Adrenal gland (tissue), 12 donors: Measurements from ENCODE around the gene PERCC1. TPM values are rescaled to one million over a fixed set of nuclear protein-coding genes. Genes with fewer than 3 reads are reported as not detected.

Experiments
- DNase-seq, 7 donors: peaks; one replicate each; pipeline ENCODE4 v3.0.0-alpha.2; 2019 to 2020
- H3K27ac ChIP-seq, 5 donors: fragments of 200-600 bp; sonication (generic) in 4 of 5; 1 replicate in 3 of 5; 2 replicates in 2 of 5; pipeline versions ENCODE4 v1.5.1 to v1.8.0; 2016 to 2020; ENCODE audit warnings: mild to moderate bottlenecking in 1 of 5
- H3K27me3 ChIP-seq: fragments of 200-600 bp; 2 replicates; pipeline ENCODE4 v1.8.0; 2021
- H3K36me3 ChIP-seq, 2 donors: fragments of 200-600 bp; replicated peaks in 1 of 2; 1 replicate in 1 of 2; 2 replicates in 1 of 2; pipeline versions ENCODE4 v1.5.1 to v1.8.0; 2018 to 2022
- H3K4me1 ChIP-seq, 2 donors: fragments of 200-600 bp; replicated peaks in 1 of 2; 1 replicate in 1 of 2; 2 replicates in 1 of 2; pipeline versions ENCODE4 v1.5.1 to v1.8.0; 2018 to 2021
- H3K4me3 ChIP-seq, 4 donors: fragments of 200-600 bp; sonication (generic) in 3 of 4; one replicate each; pipeline ENCODE4 v1.5.1; 2016 to 2018
- H3K9me3 ChIP-seq, 3 donors: fragments of 200-600 bp; sonication (generic) in 1 of 3; replicated peaks in 1 of 3; 1 replicate in 2 of 3; 2 replicates in 1 of 3; pipeline versions ENCODE4 v1.5.1 to v1.8.0; 2016 to 2021
- POLR2A ChIP-seq, 2 donors: fragments of 450-650 bp; IDR thresholded peaks; one replicate each; pipeline ENCODE4 v1.6.1; 2017; ENCODE audit warnings: antibody characterized with exemption in 2 of 2, mild to moderate bottlenecking in 2 of 2, moderate library complexity in 1 of 2
- WGBS, 4 donors: extraction: QIAGEN DNeasy Blood & Tissue Kit in 2 of 4; methylation state at CpG; one replicate each; pipeline versions ENCODE4 v1.1.5 to v1.1.7; 2013 to 2017; 5-methylcytosine and 5-hydroxymethylcytosine counted together
- intact Hi-C, 2 donors: fragments of 100-400 bp; cut with DNase I; formaldehyde crosslinking; loops; one replicate each; pipeline versions ENCODE4 v1.14.1 to v1.15.0; 2022 to 2023
- polyA plus RNA-seq, 3 donors: library from polyadenylated mRNA; stranded (reverse); fragments of 200-250 nt in 2 of 3; fragments of 350-450 nt in 1 of 3; fragmentation: Illumina TruSeq in 1 of 3; extraction: RNeasy Lipid Tissue Mini Kit (QIAGEN cat#74804) in 1 of 3; gene quantifications; one replicate each; pipeline ENCODE4 v1.2.3, GENCODE V29; 2013 to 2014
- total RNA-seq, 9 donors: library from RNA; depleted of rRNA in 4 of 9; stranded (reverse); fragments of >200 nt in 4 of 9; fragments of 120-200 nt in 1 of 9; fragmentation: NEBNext Ultra II Directional in 1 of 9; extraction: Animal tissue kit (Norgen Biotek cat#: 25700) in 1 of 9; gene quantifications; one replicate each; pipeline versions ENCODE4 v1.1.0 to v1.2.4, GENCODE V29; 2013 to 2023
- TF ChIP-seq, protein P1 (sequence below), 6 experiments: fragments of 450-650 bp in 4 of 6; fragments of 200-600 bp in 2 of 6; sonication (generic) in 1 of 6; IDR thresholded peaks; 1 replicate in 5 of 6; 2 replicates in 1 of 6; pipeline versions ENCODE4 v1.5.1 to v1.8.0; 2016 to 2021; ENCODE audit warnings: antibody characterized with exemption in 6 of 6, mild to moderate bottlenecking in 2 of 6, moderate library complexity in 1 of 6
- donor health status: healthy with polysubstance abuse.
- donor health status: Bipolar disorder and iron deficiency.
- donor health status: DM: yes; HTN: yes; CAD: no.
- donor health status: DM: no; HTN: no; CAD: no.
- donor health status: DM: no; HTN: no; CAD: no.
- donor health status: DM: yes; HTN: yes; CAD: no.

PERCC1 gene
- total and polyA plus RNA-seq, 12 donors = 0.69 TPM; not detected in 11

DNA sequence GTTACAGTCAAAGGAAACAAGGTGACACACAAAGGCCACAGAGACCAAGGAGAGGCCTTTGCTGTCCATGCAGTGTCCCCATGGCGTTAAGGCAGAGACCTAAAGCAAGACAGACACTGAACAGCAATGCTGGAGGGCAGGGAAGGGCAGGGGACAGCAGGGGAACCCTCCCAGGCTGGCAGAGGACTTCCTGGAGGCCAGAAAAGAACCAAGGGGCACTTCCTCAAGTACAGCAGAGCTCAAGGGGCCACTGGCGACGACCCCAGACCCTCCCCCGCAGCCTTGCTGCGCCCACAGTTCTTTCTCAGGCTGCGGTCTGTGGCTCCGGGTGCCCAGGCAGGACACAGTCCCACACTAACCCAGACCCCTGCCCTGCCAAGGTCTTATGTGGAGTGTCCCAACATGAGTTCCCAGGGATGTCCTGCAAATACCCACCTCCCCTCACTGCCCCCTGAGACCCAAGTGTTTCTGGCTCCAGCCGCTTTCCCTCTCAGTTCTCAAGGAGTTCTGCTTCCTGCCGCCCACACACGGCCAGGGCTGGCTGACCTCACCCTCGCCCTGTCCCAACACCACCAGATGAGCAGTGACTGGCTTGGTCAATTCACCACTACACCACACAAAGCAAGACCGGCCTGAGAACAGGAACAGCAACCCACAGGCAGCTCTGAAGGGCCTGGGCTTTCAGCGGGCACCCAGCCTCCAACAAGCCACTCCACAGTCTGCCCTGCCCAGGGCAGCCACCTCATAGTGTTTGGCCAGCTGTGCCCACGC lies 39.8 kb downstream of the PERCC1 start:
- Histone ChIP-seq H3K4me3 (no peak overlapping the region), H3K27ac (peak overlapping the region in 4 of 5 donors; percentile 42 to 86 (median 58)), H3K4me1 (peaks cover 28 to 59% of the 10 kb centered on the region in 2 donors), H3K36me3 (no peaks in the 10 kb centered on the region), H3K27me3 (no peaks in the 10 kb centered on the region), H3K9me3 (no peaks in the 10 kb centered on the region)
- TF ChIP-seq POLR2A (IDR thresholded peaks at IDR 0.05) = peak in 1 of 2 donors; percentile 38
- TF ChIP-seq, protein P1, sequence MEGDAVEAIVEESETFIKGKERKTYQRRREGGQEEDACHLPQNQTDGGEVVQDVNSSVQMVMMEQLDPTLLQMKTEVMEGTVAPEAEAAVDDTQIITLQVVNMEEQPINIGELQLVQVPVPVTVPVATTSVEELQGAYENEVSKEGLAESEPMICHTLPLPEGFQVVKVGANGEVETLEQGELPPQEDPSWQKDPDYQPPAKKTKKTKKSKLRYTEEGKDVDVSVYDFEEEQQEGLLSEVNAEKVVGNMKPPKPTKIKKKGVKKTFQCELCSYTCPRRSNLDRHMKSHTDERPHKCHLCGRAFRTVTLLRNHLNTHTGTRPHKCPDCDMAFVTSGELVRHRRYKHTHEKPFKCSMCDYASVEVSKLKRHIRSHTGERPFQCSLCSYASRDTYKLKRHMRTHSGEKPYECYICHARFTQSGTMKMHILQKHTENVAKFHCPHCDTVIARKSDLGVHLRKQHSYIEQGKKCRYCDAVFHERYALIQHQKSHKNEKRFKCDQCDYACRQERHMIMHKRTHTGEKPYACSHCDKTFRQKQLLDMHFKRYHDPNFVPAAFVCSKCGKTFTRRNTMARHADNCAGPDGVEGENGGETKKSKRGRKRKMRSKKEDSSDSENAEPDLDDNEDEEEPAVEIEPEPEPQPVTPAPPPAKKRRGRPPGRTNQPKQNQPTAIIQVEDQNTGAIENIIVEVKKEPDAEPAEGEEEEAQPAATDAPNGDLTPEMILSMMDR (IDR thresholded peaks at IDR 0.05) = no peak
- WGBS, 4 donors = 52 to 67% (median 63%) methylated on average over 7 to 14 of the region's 14 CpGs
- DNase-seq = peak in 6 of 7 donors; percentile 41 to 75 (median 64)
- intact Hi-C loops = no loop called here

DNA sequence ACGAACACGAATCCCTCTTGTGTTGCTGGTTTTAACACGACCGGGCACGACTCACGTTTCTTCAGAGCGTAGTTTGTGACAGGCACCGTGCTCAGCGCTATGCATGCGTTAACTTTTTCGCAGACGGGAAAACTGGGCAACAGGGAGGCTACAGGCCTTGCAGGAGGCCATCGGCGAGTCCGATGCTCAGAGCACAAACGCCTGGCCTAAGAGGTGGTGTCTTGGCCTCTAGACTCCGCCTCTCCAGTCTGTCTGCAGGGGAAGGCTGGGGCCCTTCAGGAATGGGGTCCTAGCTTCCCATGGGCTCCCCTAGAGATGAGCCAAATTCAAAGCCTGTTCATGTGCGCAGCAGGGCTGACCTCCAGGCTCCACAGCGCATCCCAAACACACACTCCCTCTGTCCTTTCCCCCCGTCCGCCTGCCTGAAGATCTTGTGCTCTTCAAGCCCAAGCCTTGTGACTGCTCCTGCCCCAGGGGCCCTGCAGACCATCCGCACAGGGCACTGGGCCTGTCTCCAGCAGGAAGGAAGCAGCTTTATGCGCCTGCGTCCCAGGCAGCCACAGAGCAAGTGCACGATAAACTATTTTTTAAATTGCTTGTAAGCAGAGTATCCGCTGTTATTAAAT lies 40.8 kb downstream of the PERCC1 start:
- Histone ChIP-seq H3K27ac (peak overlapping the region in 3 of 5 donors; percentile 42 to 86 (median 65)), H3K4me3 (no peak overlapping the region), H3K4me1 (peaks cover 30 to 62% of the 10 kb centered on the region in 2 donors), H3K27me3 (no peaks in the 10 kb centered on the region), H3K9me3 (no peaks in the 10 kb centered on the region), H3K36me3 (no peaks in the 10 kb centered on the region)
- DNase-seq = no peak
- WGBS, 4 donors = 75 to 86% (median 80%) methylated on average over 17 to 26 of the region's 26 CpGs
- TF ChIP-seq, protein P1 (IDR thresholded peaks at IDR 0.05) = no peak
- no peak for TF ChIP-seq POLR2A (IDR thresholded peaks at IDR 0.05)
- intact Hi-C loops = no loop called here

DNA sequence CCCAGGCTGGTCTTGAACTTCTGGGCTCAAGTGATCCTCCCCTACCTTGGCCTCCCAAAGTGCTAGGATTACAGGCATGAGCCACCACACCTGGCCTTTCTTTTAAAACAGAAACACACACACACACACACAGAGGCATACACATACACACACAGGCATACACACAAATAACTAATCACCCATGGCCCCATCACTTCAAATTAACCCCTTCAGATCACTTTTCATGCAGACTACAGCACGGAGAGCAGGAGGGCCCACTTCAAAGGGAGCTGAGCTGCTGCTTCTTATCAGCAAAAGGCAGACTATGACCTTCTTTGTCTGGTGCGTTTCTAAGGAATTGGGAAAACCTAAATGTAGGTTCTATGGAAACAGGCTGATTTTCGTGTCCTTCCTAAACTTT lies 42.1 kb downstream of the PERCC1 start:
- TF ChIP-seq POLR2A (IDR thresholded peaks at IDR 0.05) = no peak
- TF ChIP-seq, protein P1 (IDR thresholded peaks at IDR 0.05) = no peak
- Histone ChIP-seq H3K4me3 (no peak overlapping the region), H3K27ac (peak overlapping the region in 2 of 5 donors; percentile 9 to 38), H3K36me3 (no peaks in the 10 kb centered on the region), H3K27me3 (no peaks in the 10 kb centered on the region), H3K4me1 (peaks cover 23 to 49% of the 10 kb centered on the region in 2 donors), H3K9me3 (no peaks in the 10 kb centered on the region)
- 26 to 48% (median 40%) methylated on average over 3 of the region's 3 CpGs for whole genome bisulfite sequencing, 4 donors
- intact Hi-C loops = no loop called here
- no peak for DNase-seq

DNA sequence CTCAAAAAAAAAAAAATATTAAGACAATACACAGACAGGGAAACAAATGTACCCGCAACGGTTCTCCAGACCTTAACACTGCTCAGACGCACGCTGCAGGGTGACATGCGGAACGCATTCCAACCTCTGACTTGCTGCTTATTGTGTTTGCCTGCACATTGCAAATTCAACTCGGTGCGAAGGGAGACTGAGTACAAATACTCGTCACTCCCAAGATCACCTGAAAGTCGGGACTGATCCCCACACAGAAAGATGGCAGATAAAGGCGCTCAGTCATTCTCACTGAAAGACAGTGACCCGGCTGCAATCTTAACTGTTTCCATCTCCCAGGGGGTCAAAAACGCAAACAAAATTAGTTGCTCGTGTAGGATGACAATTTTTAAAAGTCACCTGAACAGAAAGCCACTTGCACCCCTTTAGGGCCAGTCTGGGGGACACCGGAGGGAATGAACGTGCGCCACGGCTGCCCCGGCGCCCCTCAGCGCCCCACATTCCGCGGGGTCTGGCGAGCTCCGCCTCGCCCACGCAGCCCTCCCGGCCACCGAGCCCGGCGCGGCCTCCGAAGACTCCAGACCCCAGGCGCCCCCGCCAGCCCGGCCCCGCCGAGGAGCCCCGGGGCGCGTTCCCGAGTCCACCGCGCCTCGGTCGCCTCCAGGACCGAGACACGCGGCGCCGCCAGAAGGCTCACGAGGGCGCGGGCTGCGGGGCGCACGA lies 43.4 kb downstream of the PERCC1 start:
- DNase-seq = peak in 1 of 7 donors; percentile 49
- 6 to 33% (median 12%) methylated on average over 14 to 57 of the region's 57 CpGs for WGBS, 4 donors
- peak overlapping the region; percentile 73 to 99 (median 79) for H3K4me3 ChIP-seq
- no peaks in the 10 kb centered on the region for H3K36me3 ChIP-seq
- peak overlapping the region; percentile 27 to 97 (median 90) for H3K27ac ChIP-seq
- no peaks in the 10 kb centered on the region for H3K9me3 ChIP-seq
- H3K4me1 ChIP-seq = peaks cover 23 to 46% of the 10 kb centered on the region in 2 donors
- H3K27me3 ChIP-seq = no peaks in the 10 kb centered on the region
- intact Hi-C loops = no loop called here
- TF ChIP-seq POLR2A (IDR thresholded peaks at IDR 0.05) = peak in 1 of 2 donors; percentile 37
- TF ChIP-seq, protein P1 (IDR thresholded peaks at IDR 0.05) = no peak
